Fibroblast of lung (primary cell): Measurements from ENCODE around the gene KREMEN1. TPM values are rescaled to one million over a fixed set of nuclear protein-coding genes. Genes with fewer than 3 reads are reported as not detected.

ENCODE experiments used
- DNase-seq, 2 donors: peaks; one replicate each; pipeline versions ENCODE4 v3.0.0 to v3.0.0-alpha.2; 2010; ENCODE audit warnings: low read depth in 2 of 2
- H2AFZ ChIP-seq: 2 replicates; pipeline ENCODE4 v1.5.1; 2012; ENCODE audit warnings: low read length, control low read depth, inconsistent platforms
- H3K27ac ChIP-seq: 2 replicates; pipeline ENCODE4 v1.5.1; 2011; ENCODE audit warnings: low read length, control low read depth; ENCODE audit not compliant: insufficient read depth
- H3K27me3 ChIP-seq: 2 replicates; pipeline ENCODE4 v1.5.1; 2011; ENCODE audit warnings: mild to moderate bottlenecking, low read length; ENCODE audit not compliant: control insufficient read depth, insufficient read depth
- H3K36me3 ChIP-seq: 2 replicates; pipeline ENCODE4 v1.5.1; 2011; ENCODE audit warnings: low read length; ENCODE audit not compliant: control insufficient read depth, insufficient read depth
- H3K4me1 ChIP-seq: 2 replicates; pipeline ENCODE4 v1.5.1; 2011; ENCODE audit warnings: low read length; ENCODE audit not compliant: control insufficient read depth, insufficient read depth; ENCODE audit errors: extremely low read depth
- H3K4me2 ChIP-seq: 2 replicates; pipeline ENCODE4 v1.5.1; 2011; ENCODE audit warnings: low read length, control low read depth; ENCODE audit not compliant: insufficient read depth; ENCODE audit errors: extremely low read depth
- H3K4me3 ChIP-seq, 4 experiments: fragments of 200-600 bp in 1 of 4; sonication (generic) in 1 of 4; replicated peaks in 1 of 4; 2 replicates each; pipeline ENCODE4 v1.5.1; 2011 to 2016; ENCODE audit warnings: low read length in 4 of 4, low read depth in 3 of 4, mild to moderate bottlenecking in 3 of 4, control low read depth in 2 of 4, inconsistent platforms in 1 of 4, mixed read lengths in 1 of 4; ENCODE audit not compliant: insufficient read depth in 1 of 4; ENCODE audit errors: control extremely low read depth in 1 of 4
- H3K79me2 ChIP-seq: 2 replicates; pipeline ENCODE4 v1.5.1; 2012; ENCODE audit warnings: mild to moderate bottlenecking, low read length, inconsistent platforms; ENCODE audit not compliant: control insufficient read depth, insufficient read depth
- H3K9ac ChIP-seq: 2 replicates; pipeline ENCODE4 v1.5.1; 2011; ENCODE audit warnings: mild to moderate bottlenecking, low read length, control low read depth; ENCODE audit not compliant: insufficient read depth
- H3K9me3 ChIP-seq: 2 replicates; pipeline ENCODE4 v1.5.1; 2012; ENCODE audit warnings: low read depth, low read length; ENCODE audit not compliant: control insufficient read depth, insufficient read depth
- H4K20me1 ChIP-seq: 2 replicates; pipeline ENCODE4 v1.5.1; 2011; ENCODE audit warnings: low read length; ENCODE audit not compliant: control insufficient read depth, insufficient read depth; ENCODE audit errors: extremely low read depth
- CTCF ChIP-seq, 2 donors: IDR thresholded peaks in 1 of 2; conservative IDR thresholded peaks in 1 of 2; 1 replicate in 1 of 2; 2 replicates in 1 of 2; pipeline ENCODE4 v1.5.1; 2011 to 2012; ENCODE audit warnings: low read length in 2 of 2, control low read depth in 1 of 2, inconsistent platforms in 1 of 2, low read depth in 1 of 2, mild to moderate bottlenecking in 1 of 2
- EZH2 ChIP-seq: IDR thresholded peaks from 2 replicates; pipeline ENCODE4 v1.5.1; 2012; ENCODE audit warnings: low read length, control low read depth, mild to moderate bottlenecking; ENCODE audit errors: missing control alignments
- polyA plus RNA-seq, 2 donors: library from polyadenylated mRNA; depleted of rRNA in 1 of 2; stranded (reverse) in 1 of 2; unstranded in 1 of 2; fragments of >200 nt; gene quantifications; 2 replicates each; pipeline ENCODE4 v1.2.1, GENCODE V29; 2011 to 2012; ENCODE audit warnings: missing spikeins in 1 of 2
- total RNA-seq: library from RNA; depleted of rRNA; stranded (reverse); fragments of >200 nt; gene quantifications from 2 replicates; pipeline ENCODE4 v1.2.1, GENCODE V29; 2014

The KREMEN1 gene
- total and polyA plus RNA-seq, 2 donors (not counting 1 experiment from before 2014, with no cell fraction given): 7.0 to 12.9 TPM

GRCh38 chr22:29065468-29066190, 7.2 kb upstream of the KREMEN1 start:
- H3K4me1 ChIP-seq: no peaks in the 10 kb centered on the region
- no peaks in the 10 kb centered on the region for H3K9me3 ChIP-seq
- DNase-seq: no peak
- no peak overlapping the region for H2AFZ ChIP-seq
- H3K79me2 ChIP-seq: no peaks in the 10 kb centered on the region
- H3K4me3 ChIP-seq: no peak overlapping the region
- no peak overlapping the region for H3K9ac ChIP-seq
- TF ChIP-seq CTCF (conservative IDR thresholded peaks at IDR 0.05 in 1 of 2, IDR thresholded peaks at IDR 0.05 in 1 of 2; ENCODE audit: low read depth in 1 of 2, low read length in 2 of 2) (no peak), EZH2 (no peak)
- H3K4me2 ChIP-seq: no peak overlapping the region
- no peaks in the 10 kb centered on the region for H3K36me3 ChIP-seq
- no peak overlapping the region for H3K27ac ChIP-seq
- H4K20me1 ChIP-seq: no peaks in the 10 kb centered on the region
- peaks cover 3% of the 10 kb centered on the region for H3K27me3 ChIP-seq

GRCh38 chr22:29069463-29069862, 3.4 kb upstream of the KREMEN1 start:
- Histone ChIP-seq H3K36me3 (no peaks in the 10 kb centered on the region), H3K79me2 (no peaks in the 10 kb centered on the region), H3K4me2 (no peak overlapping the region), H3K27me3 (peaks cover 3% of the 10 kb centered on the region), H3K27ac (no peak overlapping the region), H2AFZ (no peak overlapping the region), H3K9me3 (no peaks in the 10 kb centered on the region), H3K9ac (no peak overlapping the region), H4K20me1 (no peaks in the 10 kb centered on the region), H3K4me1 (peaks cover 3% of the 10 kb centered on the region), H3K4me3 (no peak overlapping the region)
- no peak for DNase-seq
- no peak for TF ChIP-seq CTCF (conservative IDR thresholded peaks at IDR 0.05 in 1 of 2, IDR thresholded peaks at IDR 0.05 in 1 of 2; ENCODE audit: low read depth in 1 of 2, low read length in 2 of 2)
- TF ChIP-seq EZH2: no peak

GRCh38 chr22:29070490-29070889, 2.3 kb upstream of the KREMEN1 start:
- Histone ChIP-seq H3K4me1 (peaks cover 3% of the 10 kb centered on the region), H3K9ac (no peak overlapping the region), H3K4me3 (no peak overlapping the region), H3K4me2 (no peak overlapping the region), H3K9me3 (no peaks in the 10 kb centered on the region), H4K20me1 (no peaks in the 10 kb centered on the region), H3K36me3 (no peaks in the 10 kb centered on the region), H3K27ac (no peak overlapping the region), H3K27me3 (peaks cover 3% of the 10 kb centered on the region), H3K79me2 (no peaks in the 10 kb centered on the region), H2AFZ (no peak overlapping the region)
- TF ChIP-seq EZH2 (no peak), CTCF (conservative IDR thresholded peaks at IDR 0.05 in 1 of 2, IDR thresholded peaks at IDR 0.05 in 1 of 2; ENCODE audit: low read depth in 1 of 2, low read length in 2 of 2) (no peak)
- DNase-seq: no peak
